HEK293 (cell line): ENCODE results near the gene GNAT1.

Source experiments
- CTCF ChIA-PET: fragments of 350-600 bp; formaldehyde crosslinking; extraction: SDS; loops from one replicate; lab custom pipeline; 2021; ENCODE audit warnings: antibody characterized with exemption; lab: Yijun Ruan, JAX
- POLR2A ChIA-PET: fragments of 300-600 bp; formaldehyde crosslinking; extraction: SDS; loops from one replicate; lab custom pipeline; 2020; ENCODE audit warnings: antibody characterized with exemption, inconsistent platforms; lab: Yijun Ruan, JAX
- H3K27ac ChIP-seq: fragments of 200-500 bp; sonication (Bioruptor generic); 2 replicates; pipeline ENCODE4 v1.5.1; 2014; ENCODE audit warnings: low read depth, low read length, control low read depth, inconsistent platforms; ENCODE audit errors: extremely low read depth
- H3K36me3 ChIP-seq, 2 experiments: fragments of 200-500 bp in 1 of 2; sonication (Bioruptor generic) in 1 of 2; 1 replicate in 1 of 2; 2 replicates in 1 of 2; pipeline ENCODE4 v1.5.1; 2014 to 2017; ENCODE audit warnings: inconsistent platforms in 2 of 2, low read length in 2 of 2; ENCODE audit not compliant: control insufficient read depth in 2 of 2, insufficient read depth in 1 of 2
- H3K4me1 ChIP-seq: fragments of 200-500 bp; sonication (Bioruptor generic); 2 replicates; pipeline ENCODE4 v1.5.1; 2014; ENCODE audit warnings: mild to moderate bottlenecking, low read length, inconsistent platforms; ENCODE audit not compliant: control insufficient read depth, insufficient read depth
- H3K4me3 ChIP-seq: 2 replicates; pipeline ENCODE4 v1.5.1; 2011; ENCODE audit warnings: low read depth, mild to moderate bottlenecking, control low read depth, low read length, moderate library complexity
- H3K9me3 ChIP-seq: fragments of 200-500 bp; sonication (Bioruptor generic); 2 replicates; pipeline ENCODE4 v1.5.1; 2014; ENCODE audit warnings: low read depth, low read length, inconsistent platforms; ENCODE audit not compliant: control insufficient read depth, insufficient read depth
- GLI2 ChIP-seq: fragments of 450-650 bp; formaldehyde crosslinking; IDR thresholded peaks from 2 replicates; pipeline ENCODE4; 2017; ENCODE audit warnings: missing biosample characterization, missing genetic modification characterization, low read depth, borderline replicate concordance
- IKZF3 ChIP-seq: fragments of 450-650 bp; IDR thresholded peaks from 2 replicates; pipeline ENCODE4 v1.5.0; 2018; ENCODE audit warnings: missing biosample characterization, mild to moderate bottlenecking, missing genetic modification characterization, moderate library complexity
- MZF1 ChIP-seq: fragments of 450-650 bp; formaldehyde crosslinking; IDR thresholded peaks from 2 replicates; pipeline ENCODE4 v1.5.1; 2017; ENCODE audit warnings: missing biosample characterization, missing genetic modification characterization, borderline replicate concordance
- ZBTB17 ChIP-seq: fragments of 450-650 bp; formaldehyde crosslinking; IDR thresholded peaks from 2 replicates; pipeline ENCODE4 v1.5.1; 2016; ENCODE audit warnings: missing biosample characterization, missing genetic modification characterization
- ZBTB48 ChIP-seq: fragments of 450-650 bp; formaldehyde crosslinking; IDR thresholded peaks from 2 replicates; pipeline ENCODE4 v1.5.1; 2016; ENCODE audit warnings: missing biosample characterization, missing genetic modification characterization
- ZEB2 ChIP-seq: fragments of 450-650 bp; formaldehyde crosslinking; IDR thresholded peaks from 2 replicates; pipeline ENCODE4 v1.5.1; 2016; ENCODE audit warnings: missing biosample characterization, missing genetic modification characterization
- ZFP37 ChIP-seq: fragments of 450-650 bp; formaldehyde crosslinking; IDR thresholded peaks from 2 replicates; pipeline ENCODE4 v1.5.1; 2016; ENCODE audit warnings: missing biosample characterization, missing genetic modification characterization
- ZNF169 ChIP-seq: fragments of 450-650 bp; formaldehyde crosslinking; IDR thresholded peaks from 2 replicates; pipeline ENCODE4 v1.5.1; 2016; ENCODE audit warnings: missing biosample characterization, missing genetic modification characterization
- ZNF223 ChIP-seq: fragments of 450-650 bp; formaldehyde crosslinking; IDR thresholded peaks from 2 replicates; pipeline ENCODE4 v1.5.1; 2016; ENCODE audit warnings: missing biosample characterization, missing genetic modification characterization
- ZNF239 ChIP-seq: fragments of 450-650 bp; formaldehyde crosslinking; IDR thresholded peaks from 2 replicates; pipeline ENCODE4 v1.5.1; 2016; ENCODE audit warnings: missing biosample characterization, missing genetic modification characterization
- ZNF354C ChIP-seq: fragments of 450-650 bp; formaldehyde crosslinking; IDR thresholded peaks from 2 replicates; pipeline ENCODE4 v1.5.1; 2016; ENCODE audit warnings: missing biosample characterization, missing genetic modification characterization, low read depth, borderline replicate concordance
- ZNF391 ChIP-seq: fragments of 450-650 bp; formaldehyde crosslinking; IDR thresholded peaks from 2 replicates; pipeline ENCODE4 v1.5.1; 2016; ENCODE audit warnings: low read depth, missing biosample characterization, missing genetic modification characterization, borderline replicate concordance
- ZNF449 ChIP-seq: fragments of 450-650 bp; formaldehyde crosslinking; IDR thresholded peaks from 2 replicates; pipeline ENCODE4 v1.5.1; 2017; ENCODE audit warnings: missing biosample characterization, mild to moderate bottlenecking, missing genetic modification characterization, moderate library complexity
- ZNF48 ChIP-seq: fragments of 450-650 bp; formaldehyde crosslinking; IDR thresholded peaks from 2 replicates; pipeline ENCODE4 v1.5.1; 2016; ENCODE audit warnings: missing biosample characterization, missing genetic modification characterization
- ZNF530 ChIP-seq: fragments of 450-650 bp; formaldehyde crosslinking; IDR thresholded peaks from 2 replicates; pipeline ENCODE4 v1.5.1; 2016; ENCODE audit warnings: low read depth, missing biosample characterization, missing genetic modification characterization
- ZNF623 ChIP-seq: fragments of 450-650 bp; formaldehyde crosslinking; IDR thresholded peaks from 2 replicates; pipeline ENCODE4 v1.5.1; 2016; ENCODE audit warnings: missing biosample characterization, missing genetic modification characterization
- ZNF654 ChIP-seq: fragments of 450-650 bp; formaldehyde crosslinking; IDR thresholded peaks from 2 replicates; pipeline ENCODE4 v1.5.1; 2016; ENCODE audit warnings: low read depth, missing biosample characterization, missing genetic modification characterization
- ZNF791 ChIP-seq: fragments of 450-650 bp; formaldehyde crosslinking; IDR thresholded peaks from 2 replicates; pipeline ENCODE4 v1.5.1; 2016; ENCODE audit warnings: missing biosample characterization, missing genetic modification characterization
- ZNF843 ChIP-seq: fragments of 450-650 bp; formaldehyde crosslinking; IDR thresholded peaks from 2 replicates; pipeline ENCODE4 v1.5.1; 2016; ENCODE audit warnings: missing biosample characterization, missing genetic modification characterization
- ZSCAN18 ChIP-seq: fragments of 450-650 bp; formaldehyde crosslinking; IDR thresholded peaks from 2 replicates; pipeline ENCODE4 v1.5.1; 2016; ENCODE audit warnings: missing biosample characterization, missing genetic modification characterization
- TF ChIP-seq, protein P1 (sequence below): IDR thresholded peaks from 2 replicates; pipeline ENCODE4 v1.6.1; 2011; ENCODE audit warnings: mild to moderate bottlenecking, low read depth, low read length, borderline replicate concordance
- TF ChIP-seq, protein P2 (sequence below): fragments of 450-650 bp; formaldehyde crosslinking; IDR thresholded peaks from 2 replicates; pipeline ENCODE4 v1.5.1; 2017; ENCODE audit warnings: missing biosample characterization, missing genetic modification characterization

Gene GNAT1

GRCh38 chr3:50179710-50180109 lies 11.7 kb upstream of the GNAT1 start (continued):
- TF ChIP-seq, protein P1, sequence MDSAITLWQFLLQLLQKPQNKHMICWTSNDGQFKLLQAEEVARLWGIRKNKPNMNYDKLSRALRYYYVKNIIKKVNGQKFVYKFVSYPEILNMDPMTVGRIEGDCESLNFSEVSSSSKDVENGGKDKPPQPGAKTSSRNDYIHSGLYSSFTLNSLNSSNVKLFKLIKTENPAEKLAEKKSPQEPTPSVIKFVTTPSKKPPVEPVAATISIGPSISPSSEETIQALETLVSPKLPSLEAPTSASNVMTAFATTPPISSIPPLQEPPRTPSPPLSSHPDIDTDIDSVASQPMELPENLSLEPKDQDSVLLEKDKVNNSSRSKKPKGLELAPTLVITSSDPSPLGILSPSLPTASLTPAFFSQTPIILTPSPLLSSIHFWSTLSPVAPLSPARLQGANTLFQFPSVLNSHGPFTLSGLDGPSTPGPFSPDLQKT = no peak
- no peak for TF ChIP-seq ZBTB48 (tag by site-specific recombination)

- ChIA-PET POLR2A (interaction anchor here (0.5 kb wide), 1 partner anchor 86 kb away, joined by 3 read pairs; no protein-coding TSS in a partner anchor), CTCF (interaction anchor here (1.2 to 2.6 kb wide), 4 partner anchors 11 to 65 kb away, joined by 3 to 19 read pairs (median 6); partner anchors contain the start of gene GNAT1)
- no peaks in the 10 kb centered on the region for H3K9me3 ChIP-seq
- peaks cover 0 to 52% of the 10 kb centered on the region in 2 experiments; a peak in 1 of 3 replicates for H3K36me3 ChIP-seq
- no peak overlapping the region for H3K4me3 ChIP-seq
- H3K4me1 ChIP-seq = no peaks in the 10 kb centered on the region
- no peak overlapping the region for H3K27ac ChIP-seq
- TF ChIP-seq, protein P2, sequence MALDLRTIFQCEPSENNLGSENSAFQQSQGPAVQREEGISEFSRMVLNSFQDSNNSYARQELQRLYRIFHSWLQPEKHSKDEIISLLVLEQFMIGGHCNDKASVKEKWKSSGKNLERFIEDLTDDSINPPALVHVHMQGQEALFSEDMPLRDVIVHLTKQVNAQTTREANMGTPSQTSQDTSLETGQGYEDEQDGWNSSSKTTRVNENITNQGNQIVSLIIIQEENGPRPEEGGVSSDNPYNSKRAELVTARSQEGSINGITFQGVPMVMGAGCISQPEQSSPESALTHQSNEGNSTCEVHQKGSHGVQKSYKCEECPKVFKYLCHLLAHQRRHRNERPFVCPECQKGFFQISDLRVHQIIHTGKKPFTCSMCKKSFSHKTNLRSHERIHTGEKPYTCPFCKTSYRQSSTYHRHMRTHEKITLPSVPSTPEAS (tag by site-specific recombination) = no peak
- TF ChIP-seq ZFP37 (tag by site-specific recombination) = no peak
- no peak for TF ChIP-seq IKZF3
- TF ChIP-seq ZBTB17 (tag by site-specific recombination) = no peak
- no peak for TF ChIP-seq ZNF843 (tag by site-specific recombination)
- no peak for TF ChIP-seq ZNF48 (tag by site-specific recombination)
- TF ChIP-seq ZNF791 (tag by site-specific recombination) = no peak
- TF ChIP-seq ZEB2 (tag by site-specific recombination) = no peak
- TF ChIP-seq MZF1 (tag by site-specific recombination) = no peak
- no peak for TF ChIP-seq GLI2
- no peak for TF ChIP-seq ZNF449
- no peak for TF ChIP-seq ZNF623 (tag by site-specific recombination)
- TF ChIP-seq ZNF654 (tag by site-specific recombination) = no peak
- no peak for TF ChIP-seq ZNF169 (tag by site-specific recombination)
- TF ChIP-seq ZNF354C (tag by site-specific recombination) = no peak
- no peak for TF ChIP-seq ZNF391
- no peak for TF ChIP-seq ZNF239 (tag by site-specific recombination)
- TF ChIP-seq ZNF223 (tag by site-specific recombination) = no peak
- TF ChIP-seq ZSCAN18 = no peak
- no peak for TF ChIP-seq ZNF530 (tag by site-specific recombination)
- TF ChIP-seq, all 188 proteins: peak for 0
Measured at GRCh38 chr3:50181985-50182384, 9.4 kb upstream of the GNAT1 start.
